GM21390 (cell line): ENCODE measurements around the gene DPP6.
"Not testable (repeated sequence)": the region's sequence is repeated elsewhere in the genome, so short reads cannot be mapped to it uniquely, and the experiment has no call there.

Source experiments
- ATAC-seq: cut with Tn5 transposase; IDR thresholded peaks from one replicate; pipeline ENCODE4 v1.9.1; 2021; ENCODE audit not compliant: unreplicated experiment

Gene DPP6

GRCh38 chr7:154146707-154147038, 94.5 kb downstream of the DPP6 start:
- not testable (repeated sequence) for ATAC-seq

GRCh38 chr7:154148791-154149516, 96.8 kb downstream of the DPP6 start:
- ATAC-seq: not testable (repeated sequence)

- ATAC-seq: not testable (repeated sequence)
Measured at GRCh38 chr7:154150656-154151055, 98.5 kb downstream of the DPP6 start.

- not testable (repeated sequence) for ATAC-seq
Measured at GRCh38 chr7:154151306-154151705, 99.1 kb downstream of the DPP6 start.

- not testable (repeated sequence) for ATAC-seq
Measured at GRCh38 chr7:154155928-154156327, 103.7 kb downstream of the DPP6 start.

GRCh38 chr7:154162921-154163320, 110.7 kb downstream of the DPP6 start:
- ATAC-seq: not testable (repeated sequence)

GRCh38 chr7:154163642-154164041, 111.4 kb downstream of the DPP6 start:
- ATAC-seq: not testable (repeated sequence)

GRCh38 chr7:154167051-154167450, 114.9 kb downstream of the DPP6 start:
- no peak for ATAC-seq

GRCh38 chr7:154167807-154168206, 115.6 kb downstream of the DPP6 start:
- ATAC-seq: no peak

GRCh38 chr7:154171422-154171821, 119.2 kb downstream of the DPP6 start:
- ATAC-seq: no peak

- no peak for ATAC-seq
Measured at GRCh38 chr7:154172236-154172635, 120.0 kb downstream of the DPP6 start.

GRCh38 chr7:154177584-154177983, 125.4 kb downstream of the DPP6 start:
- ATAC-seq: no peak

- ATAC-seq: no peak
Measured at GRCh38 chr7:154178895-154179294, 126.7 kb downstream of the DPP6 start.

GRCh38 chr7:154183482-154183881, 131.3 kb downstream of the DPP6 start:
- no peak for ATAC-seq

GRCh38 chr7:154183946-154184345, 131.7 kb downstream of the DPP6 start:
- no peak for ATAC-seq

GRCh38 chr7:154186811-154187210, 134.6 kb downstream of the DPP6 start:
- no peak for ATAC-seq

- ATAC-seq: no peak
Measured at GRCh38 chr7:154188330-154188729, 136.1 kb downstream of the DPP6 start.

- ATAC-seq: no peak
Measured at GRCh38 chr7:154195266-154195665, 143.1 kb downstream of the DPP6 start.

GRCh38 chr7:154198481-154198880, 146.3 kb downstream of the DPP6 start:
- ATAC-seq: no peak

- ATAC-seq: no peak
Measured at GRCh38 chr7:154200241-154200640, 148.0 kb downstream of the DPP6 start.

GRCh38 chr7:154202002-154202401, 149.8 kb downstream of the DPP6 start:
- ATAC-seq: no peak

GRCh38 chr7:154204046-154204445, 151.8 kb downstream of the DPP6 start:
- ATAC-seq: no peak

GRCh38 chr7:154212861-154213260, 160.7 kb downstream of the DPP6 start:
- ATAC-seq: no peak
